ENCODE results near the gene PRKAR1B. TPM values are rescaled to one million over a fixed set of nuclear protein-coding genes. Genes with fewer than 3 reads are reported as not detected.
A peak's percentile ranks its signal among the peaks of the same experiment; 100 is the strongest.

PRKAR1B gene
- total and polyA plus RNA-seq, 9 donors, result 14.3 to 49.0 (median 34.0) TPM

GRCh38 chr7:767941-768731 lies 41.1 kb upstream of the PRKAR1B start:
- TF ChIP-seq EP300 (IDR thresholded peaks at IDR 0.05) (no peak), POLR2A (IDR thresholded peaks at IDR 0.05) (peak; percentile 6)
- TF ChIP-seq, protein P1, sequence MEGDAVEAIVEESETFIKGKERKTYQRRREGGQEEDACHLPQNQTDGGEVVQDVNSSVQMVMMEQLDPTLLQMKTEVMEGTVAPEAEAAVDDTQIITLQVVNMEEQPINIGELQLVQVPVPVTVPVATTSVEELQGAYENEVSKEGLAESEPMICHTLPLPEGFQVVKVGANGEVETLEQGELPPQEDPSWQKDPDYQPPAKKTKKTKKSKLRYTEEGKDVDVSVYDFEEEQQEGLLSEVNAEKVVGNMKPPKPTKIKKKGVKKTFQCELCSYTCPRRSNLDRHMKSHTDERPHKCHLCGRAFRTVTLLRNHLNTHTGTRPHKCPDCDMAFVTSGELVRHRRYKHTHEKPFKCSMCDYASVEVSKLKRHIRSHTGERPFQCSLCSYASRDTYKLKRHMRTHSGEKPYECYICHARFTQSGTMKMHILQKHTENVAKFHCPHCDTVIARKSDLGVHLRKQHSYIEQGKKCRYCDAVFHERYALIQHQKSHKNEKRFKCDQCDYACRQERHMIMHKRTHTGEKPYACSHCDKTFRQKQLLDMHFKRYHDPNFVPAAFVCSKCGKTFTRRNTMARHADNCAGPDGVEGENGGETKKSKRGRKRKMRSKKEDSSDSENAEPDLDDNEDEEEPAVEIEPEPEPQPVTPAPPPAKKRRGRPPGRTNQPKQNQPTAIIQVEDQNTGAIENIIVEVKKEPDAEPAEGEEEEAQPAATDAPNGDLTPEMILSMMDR (IDR thresholded peaks at IDR 0.05), result no peak
- peaks cover 24% of the 10 kb centered on the region for H3K4me1 ChIP-seq (ENCODE audit: insufficient read depth)
- no peaks in the 10 kb centered on the region for H3K9me3 ChIP-seq
- no peaks in the 10 kb centered on the region for H3K36me3 ChIP-seq
- intact Hi-C loops (cut with DNase I), result loop anchor here in 3 of 4 donors (5.0 to 10.0 kb wide), 3 partner anchors 63 to 103 kb away; no protein-coding TSS in a partner anchor
- H3K4me3 ChIP-seq, result peak overlapping the region; percentile 11
- H3K27me3 ChIP-seq, result no peaks in the 10 kb centered on the region
- WGBS, 3 donors, result 46 to 67% (median 55%) methylated on average over 65 of the region's 65 CpGs
- peak; percentile 86 to 93 (median 88) for DNase-seq
- peak overlapping the region in 1 of 2 donors; percentile 87 for H3K27ac ChIP-seq

DNA sequence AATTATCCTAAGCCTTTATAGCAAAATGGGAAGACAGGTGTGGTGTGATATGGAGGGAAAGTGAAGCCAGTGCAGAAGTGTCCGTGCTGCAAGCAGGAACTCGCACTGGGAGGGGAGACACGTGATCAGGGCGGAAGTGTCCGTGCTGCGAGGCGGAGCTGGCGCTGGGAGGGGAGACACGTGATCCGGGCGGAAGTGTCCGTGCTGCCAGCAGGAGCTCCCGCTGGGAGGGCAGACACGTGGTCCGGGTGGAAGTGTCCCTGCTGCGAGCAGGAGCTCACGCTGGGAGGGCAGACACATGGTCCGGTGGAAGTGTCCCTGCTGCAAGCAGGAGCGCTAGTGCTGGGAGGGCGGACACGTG lies 40.5 kb upstream of the PRKAR1B start:
- Histone ChIP-seq H3K9me3 (no peaks in the 10 kb centered on the region), H3K27me3 (no peaks in the 10 kb centered on the region), H3K4me1 (ENCODE audit: insufficient read depth) (peaks cover 24% of the 10 kb centered on the region), H3K4me3 (no peak overlapping the region), H3K27ac (no peak overlapping the region), H3K36me3 (no peaks in the 10 kb centered on the region)
- WGBS, 3 donors, result 67 to 80% (median 75%) methylated on average over 20 to 21 of the region's 21 CpGs
- intact Hi-C loops (cut with DNase I), result loop anchor here in 3 of 4 donors (5.0 to 10.0 kb wide), 3 partner anchors 63 to 103 kb away; no protein-coding TSS in a partner anchor
- DNase-seq, result peak in 2 of 5 donors; percentile 46 to 47
- TF ChIP-seq EP300 (IDR thresholded peaks at IDR 0.05), result no peak
- no peak for TF ChIP-seq POLR2A (IDR thresholded peaks at IDR 0.05)

- DNase-seq, result no peak
- intact Hi-C loops (cut with DNase I), result loop anchor here in 3 of 4 donors (5.0 to 10.0 kb wide), 3 partner anchors 61 to 101 kb away; no protein-coding TSS in a partner anchor
- H3K4me3 ChIP-seq, result no peak overlapping the region
- no peaks in the 10 kb centered on the region for H3K36me3 ChIP-seq
- no peaks in the 10 kb centered on the region for H3K9me3 ChIP-seq
- no peaks in the 10 kb centered on the region for H3K27me3 ChIP-seq
- no peak for TF ChIP-seq EP300 (IDR thresholded peaks at IDR 0.05)
- TF ChIP-seq, protein P1 (IDR thresholded peaks at IDR 0.05), result no peak
- TF ChIP-seq POLR2A (IDR thresholded peaks at IDR 0.05), result no peak
- no peak overlapping the region for H3K27ac ChIP-seq
- H3K4me1 ChIP-seq (ENCODE audit: insufficient read depth), result peaks cover 11% of the 10 kb centered on the region
- 93 to 98% (median 97%) methylated on average over 7 of the region's 7 CpGs for WGBS, 3 donors
Measured at GRCh38 chr7:765383-765782, 38.3 kb upstream of the PRKAR1B start.

- H3K27ac ChIP-seq, result no peak overlapping the region
Measured at GRCh38 chr7:763762-764161, 36.7 kb upstream of the PRKAR1B start.

More at GRCh38 chr7:763762-764161, 36.7 kb upstream of the PRKAR1B start:
- intact Hi-C loops (cut with DNase I), result loop anchor here in 2 of 4 donors (10.0 kb wide), 2 partner anchors 59 to 99 kb away; no protein-coding TSS in a partner anchor
- WGBS, 3 donors, result 96 to 99% (median 97%) methylated on average over 19 of the region's 19 CpGs
- H3K27me3 ChIP-seq, result no peaks in the 10 kb centered on the region
- H3K9me3 ChIP-seq, result no peaks in the 10 kb centered on the region
- H3K36me3 ChIP-seq, result no peaks in the 10 kb centered on the region
- H3K4me3 ChIP-seq, result no peak overlapping the region
- no peak for DNase-seq
- H3K4me1 ChIP-seq (ENCODE audit: insufficient read depth), result peaks cover 3% of the 10 kb centered on the region
- TF ChIP-seq EP300 (IDR thresholded peaks at IDR 0.05) (no peak), POLR2A (IDR thresholded peaks at IDR 0.05) (no peak)
- TF ChIP-seq, protein P1 (IDR thresholded peaks at IDR 0.05), result no peak
